Endothelial cell (in vitro differentiated cells): ENCODE results near the gene GSKIP. TPM values are rescaled to one million over a fixed set of nuclear protein-coding genes. Genes with fewer than 3 reads are reported as not detected.

Source experiments
- DNase-seq: peaks from one replicate; pipeline ENCODE4 v3.0.0; 2021; ENCODE audit warnings: low spot score
- H3K27ac Mint-ChIP-seq: one replicate; pipeline ENCODE4 v1.8.0; 2021; ENCODE audit warnings: mixed read lengths, inconsistent platforms; ENCODE audit not compliant: unreplicated experiment
- H3K27me3 Mint-ChIP-seq: one replicate; pipeline ENCODE4 v1.8.0; 2021; ENCODE audit warnings: mild to moderate bottlenecking, moderate library complexity, mixed read lengths, inconsistent platforms; ENCODE audit not compliant: unreplicated experiment
- H3K36me3 Mint-ChIP-seq: one replicate; pipeline ENCODE4 v1.8.0; 2021; ENCODE audit warnings: mild to moderate bottlenecking, low read depth, mixed read lengths, inconsistent platforms; ENCODE audit not compliant: unreplicated experiment
- H3K4me1 Mint-ChIP-seq: one replicate; pipeline ENCODE4 v1.8.0; 2021; ENCODE audit warnings: mild to moderate bottlenecking, mixed read lengths, inconsistent platforms; ENCODE audit not compliant: unreplicated experiment
- H3K4me3 Mint-ChIP-seq: one replicate; pipeline ENCODE4 v1.8.0; 2021; ENCODE audit warnings: mild to moderate bottlenecking, mixed read lengths, inconsistent platforms; ENCODE audit not compliant: unreplicated experiment
- H3K9me3 Mint-ChIP-seq: one replicate; pipeline ENCODE4 v1.8.0; 2021; ENCODE audit warnings: mixed read lengths, inconsistent platforms; ENCODE audit not compliant: unreplicated experiment
- CTCF ChIP-seq: fragments of 200-600 bp; sonication (generic); IDR thresholded peaks from one replicate; pipeline ENCODE4 v1.5.0; 2021; ENCODE audit warnings: antibody characterized with exemption; ENCODE audit not compliant: unreplicated experiment
- total RNA-seq: library from RNA; stranded (reverse); fragmentation: NEBNext Ultra II Directional; extraction: Animal tissue kit (Norgen Biotek cat#: 25700); gene quantifications from one replicate; pipeline ENCODE4 v1.2.1, GENCODE V29; 2021; ENCODE audit not compliant: unreplicated experiment

The GSKIP gene
- total RNA-seq, 1 donor from 2014 or later, result 27.6 TPM

GRCh38 chr14:96418075-96418474 is 54.7 kb downstream of the GSKIP start:
- Mint-ChIP-seq H3K9me3 (no peaks in the 10 kb centered on the region), H3K36me3 (no peaks in the 10 kb centered on the region), H3K27ac (no peak overlapping the region), H3K4me1 (no peaks in the 10 kb centered on the region), H3K4me3 (no peak overlapping the region), H3K27me3 (no peaks in the 10 kb centered on the region)
- no peak for TF ChIP-seq CTCF
- DNase-seq, result no peak

DNA sequence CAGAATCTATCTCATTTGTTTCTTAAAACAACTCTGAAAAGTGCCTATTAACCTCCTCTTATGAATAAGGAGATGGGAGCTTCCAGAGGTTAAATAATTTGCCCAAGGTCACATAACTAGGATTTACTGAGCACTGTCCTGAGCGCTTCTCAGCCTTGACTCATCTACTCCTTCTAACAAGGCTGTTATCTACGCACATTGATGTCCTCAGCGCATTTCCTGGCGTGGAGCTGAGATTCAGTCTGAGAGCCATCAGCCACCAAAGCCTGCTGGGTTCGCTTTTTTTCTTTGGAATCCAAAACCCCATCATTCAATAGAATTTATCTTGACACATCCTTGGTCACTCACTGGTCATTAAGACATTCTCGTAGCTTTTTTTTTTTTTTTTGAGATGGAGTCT is 57.9 kb downstream of the GSKIP start:
- H3K27me3 Mint-ChIP-seq, result no peaks in the 10 kb centered on the region
- no peak overlapping the region for H3K4me3 Mint-ChIP-seq
- TF ChIP-seq CTCF, result no peak
- no peaks in the 10 kb centered on the region for H3K9me3 Mint-ChIP-seq
- H3K36me3 Mint-ChIP-seq, result no peaks in the 10 kb centered on the region
- H3K4me1 Mint-ChIP-seq, result no peaks in the 10 kb centered on the region
- H3K27ac Mint-ChIP-seq, result no peak overlapping the region
- no peak for DNase-seq

DNA sequence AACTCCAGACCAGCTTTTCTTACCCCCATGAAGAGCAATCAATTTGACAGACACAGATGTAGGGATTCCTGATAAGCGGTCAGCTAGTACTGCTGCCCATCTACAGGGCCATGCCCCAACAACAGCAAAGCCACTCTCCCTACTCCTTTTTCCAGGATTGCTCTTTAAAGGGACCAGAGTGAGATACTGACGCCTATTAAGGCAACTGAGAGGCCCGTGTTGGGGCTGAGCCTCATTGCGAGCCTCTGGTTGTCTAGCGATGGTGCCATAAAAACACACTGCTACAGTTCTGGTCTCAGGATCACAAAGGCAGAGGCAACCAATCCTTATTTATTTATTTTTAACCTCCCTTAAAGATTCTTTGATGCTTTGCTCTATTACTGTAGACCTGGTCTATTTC is 59.7 kb downstream of the GSKIP start:
- DNase-seq, result no peak
- H3K4me1 Mint-ChIP-seq, result peaks cover 4% of the 10 kb centered on the region
- no peaks in the 10 kb centered on the region for H3K36me3 Mint-ChIP-seq

DNA sequence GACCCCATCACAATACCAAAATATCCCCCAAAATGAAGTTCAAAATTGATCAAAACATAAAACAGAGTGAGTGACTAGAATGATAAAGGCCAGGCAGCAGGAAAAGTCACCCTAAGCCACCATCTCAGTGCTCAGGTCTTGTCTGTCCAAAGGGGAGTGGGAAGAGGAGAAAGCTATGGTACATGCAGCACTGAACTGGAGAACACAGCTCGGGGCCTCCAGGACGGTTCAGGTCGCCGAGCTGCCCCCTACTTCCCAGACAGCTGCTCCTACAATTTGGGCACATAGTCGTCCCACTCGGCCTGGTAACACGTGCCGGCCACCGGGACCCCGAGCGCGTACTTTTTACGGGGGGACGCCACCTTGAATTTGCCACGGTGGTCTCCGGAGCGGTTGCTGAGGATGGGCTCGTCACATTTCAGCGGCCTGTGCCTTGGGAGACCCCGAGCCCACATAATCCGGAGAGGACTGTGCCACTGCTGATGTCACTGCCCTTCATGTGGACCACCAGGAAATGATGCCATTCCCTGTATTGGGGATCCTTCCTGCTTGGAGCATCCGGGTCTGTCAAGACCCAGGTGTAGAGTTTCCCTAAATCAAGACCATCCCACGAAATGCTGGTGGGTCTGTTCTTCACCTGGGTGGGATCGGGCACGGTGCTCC is 60.3 kb downstream of the GSKIP start:
- Mint-ChIP-seq H3K27ac (no peak overlapping the region), H3K9me3 (no peaks in the 10 kb centered on the region), H3K27me3 (no peaks in the 10 kb centered on the region), H3K36me3 (no peaks in the 10 kb centered on the region), H3K4me3 (no peak overlapping the region), H3K4me1 (peaks cover 4% of the 10 kb centered on the region)
- no peak for TF ChIP-seq CTCF
- no peak for DNase-seq

More for the DNA sequence above, 59.7 kb downstream of the GSKIP start:
- Mint-ChIP-seq H3K27ac (no peak overlapping the region), H3K9me3 (no peaks in the 10 kb centered on the region), H3K27me3 (no peaks in the 10 kb centered on the region), H3K4me3 (no peak overlapping the region)
- no peak for TF ChIP-seq CTCF

GRCh38 chr14:96424109-96424989 is 61.0 kb downstream of the GSKIP start:
- Mint-ChIP-seq H3K27ac (no peak overlapping the region), H3K27me3 (peaks cover 1% of the 10 kb centered on the region), H3K36me3 (no peaks in the 10 kb centered on the region), H3K9me3 (no peaks in the 10 kb centered on the region), H3K4me3 (no peak overlapping the region), H3K4me1 (peaks cover 4% of the 10 kb centered on the region)
- TF ChIP-seq CTCF, result peak; percentile 74
- DNase-seq, result peak; percentile 29
